HL-60 (cell line): ENCODE data around the gene MRM2.

ENCODE experiments used
- DNase-seq, 2 experiments: peaks; one replicate each; pipeline ENCODE4 v3.0.0-alpha.2; 2010 to 2020; ENCODE audit warnings: low read depth in 1 of 2, low spot score in 1 of 2
- H3K27ac ChIP-seq: fragments of 250-450 bp; sonication (Bioruptor Pico); replicated peaks from 2 replicates; pipeline ENCODE4 v1.5.1; 2020; ENCODE audit warnings: mild to moderate bottlenecking, moderate library complexity
- H3K27me3 ChIP-seq: fragments of 250-450 bp; sonication (Bioruptor Pico); 2 replicates; pipeline ENCODE4 v1.5.1; 2021; ENCODE audit warnings: mild to moderate bottlenecking, moderate library complexity; ENCODE audit not compliant: insufficient read depth, poor library complexity, severe bottlenecking
- H3K4me3 ChIP-seq: replicated peaks from 2 replicates; pipeline ENCODE4 v1.5.1; 2011; ENCODE audit warnings: mild to moderate bottlenecking, control low read depth, low read length; ENCODE audit not compliant: insufficient read depth
- CTCF ChIP-seq: IDR thresholded peaks from one replicate; pipeline ENCODE4 v1.5.1; 2011; ENCODE audit warnings: low read length, control low read depth, inconsistent platforms; ENCODE audit not compliant: insufficient read depth
- GABPA ChIP-seq: IDR thresholded peaks from 2 replicates; pipeline ENCODE4 v1.6.1; 2012; ENCODE audit warnings: low read depth
- POLR2AphosphoS5 ChIP-seq: IDR thresholded peaks from 2 replicates; pipeline ENCODE4 v1.6.1; 2012; ENCODE audit warnings: low read depth
- SPI1 ChIP-seq: IDR thresholded peaks from 2 replicates; pipeline ENCODE4 v1.6.1; 2012; ENCODE audit warnings: low read depth, mild to moderate bottlenecking, borderline replicate concordance
- TF ChIP-seq, protein P1 (sequence below): IDR thresholded peaks from 2 replicates; pipeline ENCODE4 v1.6.1; 2012; ENCODE audit warnings: low read depth; ENCODE audit not compliant: insufficient replicate concordance

The MRM2 gene

GRCh38 chr7:2198760-2199159, 43.2 kb downstream of the MRM2 start:
- Histone ChIP-seq H3K27ac (no peak overlapping the region), H3K4me3 (no peak overlapping the region), H3K27me3 (no peaks in the 10 kb centered on the region)
- TF ChIP-seq, protein P1, sequence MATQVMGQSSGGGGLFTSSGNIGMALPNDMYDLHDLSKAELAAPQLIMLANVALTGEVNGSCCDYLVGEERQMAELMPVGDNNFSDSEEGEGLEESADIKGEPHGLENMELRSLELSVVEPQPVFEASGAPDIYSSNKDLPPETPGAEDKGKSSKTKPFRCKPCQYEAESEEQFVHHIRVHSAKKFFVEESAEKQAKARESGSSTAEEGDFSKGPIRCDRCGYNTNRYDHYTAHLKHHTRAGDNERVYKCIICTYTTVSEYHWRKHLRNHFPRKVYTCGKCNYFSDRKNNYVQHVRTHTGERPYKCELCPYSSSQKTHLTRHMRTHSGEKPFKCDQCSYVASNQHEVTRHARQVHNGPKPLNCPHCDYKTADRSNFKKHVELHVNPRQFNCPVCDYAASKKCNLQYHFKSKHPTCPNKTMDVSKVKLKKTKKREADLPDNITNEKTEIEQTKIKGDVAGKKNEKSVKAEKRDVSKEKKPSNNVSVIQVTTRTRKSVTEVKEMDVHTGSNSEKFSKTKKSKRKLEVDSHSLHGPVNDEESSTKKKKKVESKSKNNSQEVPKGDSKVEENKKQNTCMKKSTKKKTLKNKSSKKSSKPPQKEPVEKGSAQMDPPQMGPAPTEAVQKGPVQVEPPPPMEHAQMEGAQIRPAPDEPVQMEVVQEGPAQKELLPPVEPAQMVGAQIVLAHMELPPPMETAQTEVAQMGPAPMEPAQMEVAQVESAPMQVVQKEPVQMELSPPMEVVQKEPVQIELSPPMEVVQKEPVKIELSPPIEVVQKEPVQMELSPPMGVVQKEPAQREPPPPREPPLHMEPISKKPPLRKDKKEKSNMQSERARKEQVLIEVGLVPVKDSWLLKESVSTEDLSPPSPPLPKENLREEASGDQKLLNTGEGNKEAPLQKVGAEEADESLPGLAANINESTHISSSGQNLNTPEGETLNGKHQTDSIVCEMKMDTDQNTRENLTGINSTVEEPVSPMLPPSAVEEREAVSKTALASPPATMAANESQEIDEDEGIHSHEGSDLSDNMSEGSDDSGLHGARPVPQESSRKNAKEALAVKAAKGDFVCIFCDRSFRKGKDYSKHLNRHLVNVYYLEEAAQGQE: no peak
- TF ChIP-seq POLR2AphosphoS5 (no peak), SPI1 (no peak), GABPA (no peak), CTCF (no peak)
- DNase-seq: no peak

- no peak overlapping the region for H3K4me3 ChIP-seq
- TF ChIP-seq, protein P1: no peak
- no peak for TF ChIP-seq SPI1
- no peak for TF ChIP-seq POLR2AphosphoS5
- TF ChIP-seq CTCF: no peak
- no peak for TF ChIP-seq GABPA
- DNase-seq: no peak
- no peak overlapping the region for H3K27ac ChIP-seq
- H3K27me3 ChIP-seq: no peaks in the 10 kb centered on the region
Measured at GRCh38 chr7:2198206-2198605, 43.8 kb downstream of the MRM2 start.

DNA sequence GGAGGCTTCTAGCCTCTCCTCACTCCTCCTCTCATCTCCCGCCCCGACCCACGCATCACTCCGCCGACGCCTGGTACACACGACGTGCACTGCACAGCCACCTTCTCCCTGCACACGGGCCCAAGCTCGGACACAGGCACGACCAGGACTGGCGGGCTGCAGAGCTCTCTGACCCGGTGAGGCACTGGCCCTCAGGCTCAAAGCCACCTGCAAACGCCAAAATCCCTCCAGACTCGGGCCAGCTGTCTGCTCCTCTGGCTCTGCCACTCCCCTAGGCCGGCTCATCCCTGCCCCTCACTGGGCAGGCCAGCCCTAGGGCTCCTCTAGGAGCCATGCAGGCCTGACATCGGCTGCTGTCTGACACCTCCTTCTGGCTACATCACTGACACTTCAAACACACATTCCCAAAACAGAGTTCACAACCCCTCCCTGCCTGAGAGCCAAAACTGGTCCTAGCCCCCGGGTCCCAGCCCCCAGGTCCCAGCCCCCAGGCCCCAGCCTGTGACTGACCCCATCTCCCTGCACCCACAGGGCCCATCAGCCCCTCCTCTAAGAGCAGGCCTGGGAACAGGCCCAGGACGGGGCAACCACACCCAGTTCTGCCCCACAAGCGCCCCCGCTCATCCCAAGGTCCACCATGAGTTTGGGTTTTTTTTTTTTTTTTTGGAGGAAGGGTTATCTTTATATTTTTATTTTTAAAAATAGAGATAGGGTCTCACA, 44.4 kb downstream of the MRM2 start:
- TF ChIP-seq, protein P1: no peak
- TF ChIP-seq CTCF (no peak), SPI1 (no peak), GABPA (no peak), POLR2AphosphoS5 (no peak)
- Histone ChIP-seq H3K27me3 (no peaks in the 10 kb centered on the region), H3K27ac (no peak overlapping the region), H3K4me3 (no peak overlapping the region)
- no peak for DNase-seq
